Fibroblast of skin of right quadriceps (primary cell): ENCODE data around the gene ARHGDIG.

Experiments
- DNase-seq: peaks from one replicate; pipeline ENCODE4 v3.0.0-alpha.2; 2013

Gene ARHGDIG

GRCh38 chr16:301950-302349 is 21.6 kb downstream of the ARHGDIG start:
- DNase-seq: no peak

GRCh38 chr16:303760-304505 is 23.5 kb downstream of the ARHGDIG start:
- DNase-seq: no peak

GRCh38 chr16:305916-306626 is 25.7 kb downstream of the ARHGDIG start:
- DNase-seq: no peak

GRCh38 chr16:306911-307370 is 26.6 kb downstream of the ARHGDIG start:
- DNase-seq: no peak

GRCh38 chr16:307691-308312 is 27.4 kb downstream of the ARHGDIG start:
- DNase-seq: no peak

- DNase-seq: no peak
Observed at GRCh38 chr16:309476-309875, 29.1 kb downstream of the ARHGDIG start.

- DNase-seq: no peak
Observed at GRCh38 chr16:311725-312124, 31.3 kb downstream of the ARHGDIG start.

GRCh38 chr16:314351-314750 is 34.0 kb downstream of the ARHGDIG start:
- DNase-seq: no peak

- DNase-seq: no peak
Observed at GRCh38 chr16:314795-315299, 34.5 kb downstream of the ARHGDIG start.

GRCh38 chr16:316741-317464 is 36.5 kb downstream of the ARHGDIG start:
- no peak for DNase-seq

- DNase-seq: no peak
Observed at GRCh38 chr16:317583-317982, 37.2 kb downstream of the ARHGDIG start.

- no peak for DNase-seq
Observed at GRCh38 chr16:318628-319027, 38.2 kb downstream of the ARHGDIG start.

- no peak for DNase-seq
Observed at GRCh38 chr16:320206-320605, 39.8 kb downstream of the ARHGDIG start.

GRCh38 chr16:321532-321931 is 41.1 kb downstream of the ARHGDIG start:
- DNase-seq: no peak

- DNase-seq: no peak
Observed at GRCh38 chr16:322476-323143, 42.2 kb downstream of the ARHGDIG start.

GRCh38 chr16:324201-324450 is 43.7 kb downstream of the ARHGDIG start:
- no peak for DNase-seq

- DNase-seq: no peak
Observed at GRCh38 chr16:324451-325334, 44.3 kb downstream of the ARHGDIG start.

GRCh38 chr16:325375-326145 is 45.2 kb downstream of the ARHGDIG start:
- DNase-seq: no peak

- no peak for DNase-seq
Observed at GRCh38 chr16:330741-331140, 50.4 kb downstream of the ARHGDIG start.

GRCh38 chr16:331181-331814 is 50.9 kb downstream of the ARHGDIG start:
- peak; percentile 23 for DNase-seq
